Mesendoderm (in vitro differentiated cells): Measurements from ENCODE around the gene TCEANC2.

ENCODE experiments used
- DNase-seq: peaks from one replicate; pipeline ENCODE4 v3.0.0; 2013
- H2AK5ac ChIP-seq: 2 replicates; pipeline ENCODE4 v1.6.1; 2013; ENCODE audit warnings: low read length, inconsistent platforms
- H2BK120ac ChIP-seq: 2 replicates; pipeline ENCODE4 v1.6.1; 2013; ENCODE audit warnings: low read depth, mild to moderate bottlenecking, low read length, moderate library complexity, mixed read lengths
- H2BK15ac ChIP-seq: replicated peaks from 2 replicates; pipeline ENCODE4 v1.6.1; 2013; ENCODE audit warnings: low read depth, mild to moderate bottlenecking, moderate library complexity
- H2BK5ac ChIP-seq: 2 replicates; pipeline ENCODE4 v1.6.1; 2013; ENCODE audit warnings: low read length, inconsistent platforms
- H3K18ac ChIP-seq: 2 replicates; pipeline ENCODE4 v1.6.1; 2013; ENCODE audit warnings: mild to moderate bottlenecking, low read length, mixed read lengths
- H3K23ac ChIP-seq: one replicate; pipeline ENCODE4 v1.6.1; 2013; ENCODE audit warnings: low read length
- H3K27ac ChIP-seq: 2 replicates; pipeline ENCODE4 v1.5.1; 2013; ENCODE audit warnings: low read depth, mild to moderate bottlenecking, inconsistent platforms, low read length, moderate library complexity
- H3K27me3 ChIP-seq: 2 replicates; pipeline ENCODE4 v1.6.1; 2013; ENCODE audit warnings: low read length, control low read depth, mild to moderate bottlenecking, inconsistent platforms; ENCODE audit not compliant: insufficient read depth, poor library complexity
- H3K36me3 ChIP-seq: 2 replicates; pipeline ENCODE4 v1.6.1; 2013; ENCODE audit warnings: low read length, inconsistent platforms; ENCODE audit not compliant: control insufficient read depth, insufficient read depth
- H3K4ac ChIP-seq: one replicate; pipeline ENCODE4 v1.6.1; 2013; ENCODE audit warnings: low read depth, mild to moderate bottlenecking, low read length, moderate library complexity
- H3K4me1 ChIP-seq: 2 replicates; pipeline ENCODE4 v1.6.1; 2013; ENCODE audit warnings: low read depth, low read length, inconsistent platforms; ENCODE audit not compliant: control insufficient read depth
- H3K4me2 ChIP-seq: 2 replicates; pipeline ENCODE4 v1.6.1; 2013; ENCODE audit warnings: low read length
- H3K4me3 ChIP-seq: 2 replicates; pipeline ENCODE4 v1.5.1; 2013; ENCODE audit warnings: mild to moderate bottlenecking, low read length
- H3K56ac ChIP-seq: one replicate; pipeline ENCODE4 v1.6.1; 2013; ENCODE audit warnings: low read length
- H3K79me1 ChIP-seq: 2 replicates; pipeline ENCODE4 v1.6.1; 2013; ENCODE audit warnings: low read length, inconsistent platforms
- H3K79me2 ChIP-seq: 2 replicates; pipeline ENCODE4 v1.6.1; 2013; ENCODE audit warnings: mild to moderate bottlenecking, low read length; ENCODE audit not compliant: control insufficient read depth, insufficient read depth
- H3K9ac ChIP-seq: 2 replicates; pipeline ENCODE4 v1.6.1; 2013; ENCODE audit warnings: low read length, inconsistent platforms
- H4K5ac ChIP-seq: one replicate; pipeline ENCODE4 v1.6.1; 2013; ENCODE audit warnings: low read length
- H4K8ac ChIP-seq: one replicate; pipeline ENCODE4 v1.6.1; 2013; ENCODE audit warnings: low read depth, mild to moderate bottlenecking, control low read depth, low read length, moderate library complexity
- WGBS: extraction: QIAGEN DNeasy Blood & Tissue Kit; methylation state at CpG from one replicate; pipeline ENCODE4 v1.1.7; 2013; ENCODE audit warnings: low lambda C conversion rate, missing lambda C conversion rate; ENCODE audit not compliant: insufficient coverage; ENCODE audit errors: extremely low coverage; 5-methylcytosine and 5-hydroxymethylcytosine counted together

TCEANC2 gene

DNA sequence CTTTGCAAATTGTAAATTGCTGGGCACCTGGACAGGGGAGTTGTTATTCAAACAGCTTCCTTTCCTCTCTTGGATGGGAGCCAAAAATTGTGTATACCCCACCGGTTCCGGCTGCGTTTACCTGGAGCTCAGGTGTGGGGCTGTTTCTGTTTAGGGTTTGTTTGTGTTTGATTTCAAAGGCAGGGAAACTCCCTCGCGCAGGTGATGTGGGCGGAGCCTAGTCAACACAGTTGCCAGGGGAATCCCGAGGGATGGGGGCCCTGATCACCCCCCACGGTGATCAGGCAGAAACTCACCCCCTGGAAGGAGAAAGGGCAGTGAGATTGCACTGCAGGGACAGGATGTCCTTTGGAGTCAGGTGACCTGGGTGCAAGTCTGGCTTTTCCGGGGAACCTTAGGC lies 71.1 kb downstream of the TCEANC2 start:
- H3K36me3 ChIP-seq = no peaks in the 10 kb centered on the region
- no CpG with 5 or more reads among the region's 9 CpGs for WGBS
- H3K4ac ChIP-seq = no peak overlapping the region
- H2BK15ac ChIP-seq = no peak overlapping the region
- H4K8ac ChIP-seq = no peak overlapping the region
- H2AK5ac ChIP-seq = no peak overlapping the region
- no peaks in the 10 kb centered on the region for H3K27me3 ChIP-seq
- no peak overlapping the region for H3K27ac ChIP-seq
- H3K4me1 ChIP-seq = no peaks in the 10 kb centered on the region
- no peak overlapping the region for H3K23ac ChIP-seq
- no peak overlapping the region for H3K18ac ChIP-seq
- no peak overlapping the region for H3K4me3 ChIP-seq
- H3K79me1 ChIP-seq = no peaks in the 10 kb centered on the region
- H2BK5ac ChIP-seq = no peak overlapping the region
- no peak overlapping the region for H3K9ac ChIP-seq
- H4K5ac ChIP-seq = no peak overlapping the region
- H3K79me2 ChIP-seq = no peaks in the 10 kb centered on the region
- H3K4me2 ChIP-seq = no peak overlapping the region
- DNase-seq = no peak
- H2BK120ac ChIP-seq = no peak overlapping the region
- H3K56ac ChIP-seq = no peak overlapping the region

DNA sequence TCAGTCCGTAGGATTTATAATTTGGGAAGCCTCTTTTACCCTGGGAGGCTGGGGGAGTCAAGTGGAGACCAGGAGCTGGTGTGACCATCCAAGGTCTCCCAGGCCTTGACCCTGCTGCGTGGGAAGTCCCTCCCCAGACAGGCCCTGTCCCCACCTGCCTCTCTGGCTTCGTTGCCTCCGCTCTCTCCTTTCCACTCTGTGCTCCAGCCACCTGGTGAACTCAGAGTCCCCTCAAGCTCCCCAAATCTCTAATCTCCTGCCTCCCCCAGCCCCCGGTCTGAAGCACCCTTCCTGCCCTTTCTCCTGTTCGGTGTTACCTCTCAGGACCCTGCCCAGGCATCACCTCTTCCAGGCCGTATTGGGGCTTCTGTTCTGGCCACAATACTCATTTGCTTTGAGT lies 71.5 kb downstream of the TCEANC2 start:
- no peak for DNase-seq
- Histone ChIP-seq H3K4me3 (no peak overlapping the region), H3K36me3 (no peaks in the 10 kb centered on the region), H3K4ac (no peak overlapping the region), H4K8ac (no peak overlapping the region), H3K27ac (no peak overlapping the region), H4K5ac (no peak overlapping the region), H3K23ac (no peak overlapping the region), H2BK120ac (no peak overlapping the region), H3K4me2 (no peak overlapping the region), H2BK5ac (no peak overlapping the region), H3K79me2 (no peaks in the 10 kb centered on the region), H3K56ac (no peak overlapping the region), H3K9ac (no peak overlapping the region), H3K27me3 (no peaks in the 10 kb centered on the region), H3K79me1 (no peaks in the 10 kb centered on the region), H3K18ac (no peak overlapping the region), H3K4me1 (no peaks in the 10 kb centered on the region), H2AK5ac (no peak overlapping the region), H2BK15ac (no peak overlapping the region)
- WGBS = no CpG with 5 or more reads among the region's 7 CpGs

DNA sequence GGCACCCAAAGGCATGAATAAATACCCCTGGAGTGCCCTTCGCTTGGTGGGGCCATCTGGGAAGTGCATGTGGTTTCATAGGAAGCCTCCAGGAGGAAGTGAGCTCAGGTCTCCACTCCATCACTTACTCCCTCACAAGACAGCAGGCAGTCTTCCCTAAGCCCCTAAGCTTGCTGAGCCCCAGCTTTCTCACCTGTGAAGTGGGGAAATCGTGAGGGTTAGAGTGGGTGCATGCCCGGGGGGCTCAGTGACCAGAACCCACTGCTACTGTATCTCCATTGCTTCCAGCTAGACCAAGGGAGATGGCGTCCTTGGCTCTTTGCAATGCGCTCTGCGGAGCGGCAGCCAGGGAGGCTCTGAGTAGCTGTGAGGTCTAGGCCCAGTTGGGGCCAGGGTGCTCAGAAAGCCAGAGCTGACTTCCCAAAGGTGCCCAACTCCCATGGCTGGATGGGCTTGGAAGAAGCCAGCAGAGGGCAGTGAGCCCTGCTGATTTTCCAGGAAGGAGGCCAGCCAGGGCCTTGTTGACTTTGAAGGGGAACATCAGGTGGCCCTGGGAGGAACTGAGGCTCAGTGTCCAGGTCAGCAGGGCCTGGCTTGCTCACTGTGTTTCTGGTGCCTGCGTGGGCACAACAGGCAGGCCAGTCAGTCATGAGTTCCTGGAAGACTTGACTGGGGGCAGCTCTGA lies 72.1 kb downstream of the TCEANC2 start:
- Histone ChIP-seq H3K27me3 (no peaks in the 10 kb centered on the region), H3K36me3 (no peaks in the 10 kb centered on the region), H3K9ac (no peak overlapping the region), H4K8ac (no peak overlapping the region), H3K56ac (no peak overlapping the region), H2AK5ac (no peak overlapping the region), H3K23ac (no peak overlapping the region), H3K18ac (no peak overlapping the region), H4K5ac (no peak overlapping the region), H2BK5ac (no peak overlapping the region), H2BK15ac (no peak overlapping the region), H3K79me2 (no peaks in the 10 kb centered on the region), H3K79me1 (no peaks in the 10 kb centered on the region), H3K4ac (no peak overlapping the region), H3K4me2 (no peak overlapping the region), H3K4me1 (no peaks in the 10 kb centered on the region), H3K4me3 (no peak overlapping the region), H3K27ac (no peak overlapping the region), H2BK120ac (no peak overlapping the region)
- no CpG with 5 or more reads among the region's 8 CpGs for WGBS
- peak; percentile 65 for DNase-seq

DNA sequence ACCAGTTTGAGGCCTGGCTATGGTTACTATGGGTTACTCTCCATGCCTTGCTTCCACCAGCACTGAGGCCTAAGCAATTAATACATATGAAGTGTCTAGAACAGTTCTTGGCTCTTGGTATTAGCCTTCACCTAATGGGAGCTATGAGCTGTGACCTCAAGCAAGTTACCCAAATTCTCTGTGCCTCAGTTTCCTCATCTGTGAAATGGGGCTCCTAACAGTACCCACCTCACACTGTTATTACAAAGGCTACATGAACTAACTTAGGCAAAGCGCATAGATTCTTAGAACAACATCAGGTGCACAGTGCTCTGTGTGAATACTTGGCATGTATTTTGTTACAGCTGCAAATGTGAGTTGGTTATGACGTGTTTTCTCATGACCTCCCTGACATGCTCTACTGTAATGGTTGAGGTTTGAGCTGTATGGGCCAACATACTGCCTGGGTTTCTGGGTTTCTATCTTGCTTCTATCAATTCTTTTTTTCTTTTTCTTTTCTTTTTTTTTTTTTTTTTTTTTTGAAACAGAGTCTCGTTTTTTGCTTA lies 72.9 kb downstream of the TCEANC2 start:
- WGBS = no CpG with 5 or more reads among the region's 3 CpGs
- no peak for DNase-seq
- H3K79me1 ChIP-seq = no peaks in the 10 kb centered on the region
- H3K27ac ChIP-seq = no peak overlapping the region
- H3K4me2 ChIP-seq = no peak overlapping the region
- no peak overlapping the region for H2BK120ac ChIP-seq
- H2BK15ac ChIP-seq = no peak overlapping the region
- H2BK5ac ChIP-seq = no peak overlapping the region
- no peak overlapping the region for H2AK5ac ChIP-seq
- no peaks in the 10 kb centered on the region for H3K4me1 ChIP-seq
- H3K9ac ChIP-seq = no peak overlapping the region
- no peaks in the 10 kb centered on the region for H3K79me2 ChIP-seq
- no peak overlapping the region for H3K18ac ChIP-seq
- H3K36me3 ChIP-seq = no peaks in the 10 kb centered on the region
- H3K56ac ChIP-seq = no peak overlapping the region
- H4K8ac ChIP-seq = no peak overlapping the region
- H3K23ac ChIP-seq = no peak overlapping the region
- no peak overlapping the region for H3K4ac ChIP-seq
- no peak overlapping the region for H3K4me3 ChIP-seq
- H3K27me3 ChIP-seq = no peaks in the 10 kb centered on the region
- H4K5ac ChIP-seq = no peak overlapping the region

DNA sequence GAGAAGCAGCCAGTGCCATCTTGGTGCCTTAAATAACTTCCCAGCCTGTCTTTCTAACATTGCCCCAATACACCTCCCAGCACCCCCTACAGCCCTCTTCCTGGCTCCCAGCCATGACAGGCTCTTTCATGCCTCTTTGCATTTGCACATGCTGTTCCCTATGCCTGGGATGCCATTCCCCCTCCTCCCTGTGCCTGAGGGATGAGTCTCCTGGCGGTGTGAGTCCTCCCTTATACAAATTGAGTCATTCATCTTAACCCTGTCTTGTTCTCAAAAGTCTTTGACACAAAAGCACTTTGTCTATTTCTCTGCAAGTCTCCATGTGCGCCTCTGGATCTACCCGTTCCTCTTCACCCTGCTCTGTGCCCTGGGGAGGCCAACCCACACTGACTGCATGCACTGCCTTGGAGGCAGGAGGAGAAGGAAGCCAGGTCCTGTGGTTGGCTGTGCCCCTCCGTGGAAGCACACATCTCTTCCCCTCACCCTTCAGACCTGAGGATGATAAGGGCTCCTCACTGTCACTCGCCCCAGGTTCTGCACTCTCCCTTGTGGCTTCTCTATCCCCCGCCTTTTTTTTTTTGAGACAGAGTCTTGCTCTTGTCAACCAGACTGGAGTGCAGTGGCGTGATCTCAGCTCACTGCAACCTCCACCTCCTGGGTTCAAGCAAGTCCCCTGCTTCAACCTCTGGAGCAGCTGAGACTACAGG lies 74.3 kb downstream of the TCEANC2 start:
- H3K18ac ChIP-seq = no peak overlapping the region
- H3K4ac ChIP-seq = no peak overlapping the region
- no peak overlapping the region for H3K27ac ChIP-seq
- no peak overlapping the region for H2BK5ac ChIP-seq
- no peaks in the 10 kb centered on the region for H3K36me3 ChIP-seq
- no peaks in the 10 kb centered on the region for H3K79me1 ChIP-seq
- no peaks in the 10 kb centered on the region for H3K27me3 ChIP-seq
- no peak overlapping the region for H4K8ac ChIP-seq
- no peak overlapping the region for H2BK15ac ChIP-seq
- H3K9ac ChIP-seq = no peak overlapping the region
- no CpG with 5 or more reads among the region's 7 CpGs for WGBS
- no peak overlapping the region for H4K5ac ChIP-seq
- H3K4me2 ChIP-seq = no peak overlapping the region
- H3K4me1 ChIP-seq = no peaks in the 10 kb centered on the region
- no peaks in the 10 kb centered on the region for H3K79me2 ChIP-seq
- H2BK120ac ChIP-seq = no peak overlapping the region
- no peak overlapping the region for H3K23ac ChIP-seq
- no peak overlapping the region for H2AK5ac ChIP-seq
- no peak overlapping the region for H3K4me3 ChIP-seq
- H3K56ac ChIP-seq = peak overlapping the region; percentile 42
- DNase-seq = no peak
